OCI-LY1 (cell line): Measurements from ENCODE around the gene KATNAL1.

Source experiments
- H2AFZ ChIP-seq: fragments of 200-600 bp; sonication (generic), shearing (Covaris generic); 2 replicates; pipeline ENCODE4 v1.6.0; 2014; ENCODE audit warnings: antibody characterized with exemption, mild to moderate bottlenecking, low read length
- H3F3A ChIP-seq: fragments of 200-600 bp; sonication (generic), shearing (Covaris generic); 2 replicates; pipeline ENCODE4 v1.6.0; 2014; ENCODE audit warnings: mild to moderate bottlenecking, antibody characterized with exemption, low read length, moderate library complexity; ENCODE audit not compliant: insufficient read depth
- H3K27ac ChIP-seq: fragments of 200-600 bp; sonication (generic); 2 replicates; pipeline ENCODE4 v1.5.1; 2014; ENCODE audit warnings: low read length, mixed run types, mild to moderate bottlenecking, low read depth; ENCODE audit not compliant: poor library complexity, severe bottlenecking
- H3K27me3 ChIP-seq: fragments of 200-600 bp; sonication (generic); 2 replicates; pipeline ENCODE4 v1.6.0; 2014; ENCODE audit warnings: antibody characterized with exemption, mild to moderate bottlenecking, low read length, moderate library complexity; ENCODE audit not compliant: insufficient read depth
- H3K36me3 ChIP-seq: fragments of 200-600 bp; sonication (generic); 2 replicates; pipeline ENCODE4 v1.6.1; 2014; ENCODE audit warnings: mild to moderate bottlenecking, antibody characterized with exemption, low read length, moderate library complexity, mixed read lengths; ENCODE audit not compliant: insufficient read depth
- H3K4me1 ChIP-seq: fragments of 200-600 bp; sonication (generic); 2 replicates; pipeline ENCODE4 v1.5.1; 2014; ENCODE audit warnings: mild to moderate bottlenecking, low read length, moderate library complexity; ENCODE audit not compliant: insufficient read depth, severe bottlenecking
- H3K4me2 ChIP-seq: fragments of 200-600 bp; sonication (generic), shearing (Covaris generic); 2 replicates; pipeline ENCODE4 v1.6.1; 2014; ENCODE audit warnings: low read length
- H3K4me3 ChIP-seq: fragments of 200-600 bp; sonication (generic); 2 replicates; pipeline ENCODE4 v1.5.1; 2014; ENCODE audit warnings: low read length, low read depth, mild to moderate bottlenecking, mixed read lengths; ENCODE audit not compliant: poor library complexity, severe bottlenecking
- H3K79me2 ChIP-seq: fragments of 200-600 bp; shearing (Covaris generic); 2 replicates; pipeline ENCODE4 v1.6.1; 2016; ENCODE audit warnings: mixed run types, low read length, mixed read lengths; ENCODE audit not compliant: insufficient read depth
- H3K9ac ChIP-seq: fragments of 200-600 bp; sonication (generic), shearing (Covaris generic); 2 replicates; pipeline ENCODE4 v1.6.1; 2014; ENCODE audit warnings: mild to moderate bottlenecking, low read length, mixed read lengths
- H3K9me2 ChIP-seq: fragments of 200-600 bp; sonication (generic), shearing (Covaris generic); 2 replicates; pipeline ENCODE4 v1.6.1; 2014; ENCODE audit warnings: low read depth, mild to moderate bottlenecking, low read length, mixed read lengths
- H3K9me3 ChIP-seq: fragments of 200-600 bp; shearing (Covaris generic); 2 replicates; pipeline ENCODE4 v1.6.1; 2014; ENCODE audit warnings: low read length, mixed read lengths
- H4K20me1 ChIP-seq: fragments of 200-600 bp; sonication (generic), shearing (Covaris generic); 2 replicates; pipeline ENCODE4 v1.6.0; 2016; ENCODE audit warnings: mild to moderate bottlenecking, low read length; ENCODE audit not compliant: insufficient read depth
- EZH2 ChIP-seq: fragments of 200-600 bp; sonication (generic), shearing (Covaris generic); IDR thresholded peaks from 2 replicates; pipeline ENCODE4 v1.8.0; 2017; ENCODE audit warnings: borderline replicate concordance, mixed run types, mild to moderate bottlenecking, antibody characterized with exemption, low read length, moderate library complexity, mixed read lengths
- TF ChIP-seq, protein P1 (sequence below): fragments of 200-600 bp; sonication (generic), shearing (Covaris generic); IDR thresholded peaks from 2 replicates; pipeline ENCODE4 v1.5.1; 2017; ENCODE audit warnings: mild to moderate bottlenecking, antibody characterized with exemption, low read length, moderate library complexity, mixed read lengths

KATNAL1 gene

DNA sequence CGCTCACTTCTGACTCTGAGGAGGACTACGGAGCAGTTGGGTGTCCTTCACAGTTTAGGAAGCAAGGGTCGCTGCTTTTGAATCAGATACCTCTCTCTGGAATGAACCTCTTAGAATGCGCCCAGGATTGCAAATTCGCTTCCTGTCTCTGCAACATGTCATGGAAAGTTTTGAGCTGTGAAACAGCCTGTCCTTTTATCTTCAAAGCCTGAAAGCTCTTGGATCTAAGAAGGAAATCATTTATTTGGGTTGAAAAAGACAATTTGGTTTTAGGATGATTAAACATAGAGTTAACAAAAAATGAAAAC lies 134.1 kb downstream of the KATNAL1 start:
- Histone ChIP-seq H3K27ac (no peak overlapping the region), H3K4me2 (no peak overlapping the region), H3K9me3 (no peaks in the 10 kb centered on the region), H4K20me1 (no peaks in the 10 kb centered on the region), H3K4me1 (peaks cover 10% of the 10 kb centered on the region), H3K79me2 (no peaks in the 10 kb centered on the region), H3K9me2 (no peaks in the 10 kb centered on the region), H3K4me3 (no peak overlapping the region), H3K27me3 (no peaks in the 10 kb centered on the region), H3K36me3 (no peaks in the 10 kb centered on the region), H3F3A (no peaks in the 10 kb centered on the region), H2AFZ (no peak overlapping the region), H3K9ac (no peak overlapping the region)
- no peak for TF ChIP-seq EZH2
- TF ChIP-seq, protein P1, sequence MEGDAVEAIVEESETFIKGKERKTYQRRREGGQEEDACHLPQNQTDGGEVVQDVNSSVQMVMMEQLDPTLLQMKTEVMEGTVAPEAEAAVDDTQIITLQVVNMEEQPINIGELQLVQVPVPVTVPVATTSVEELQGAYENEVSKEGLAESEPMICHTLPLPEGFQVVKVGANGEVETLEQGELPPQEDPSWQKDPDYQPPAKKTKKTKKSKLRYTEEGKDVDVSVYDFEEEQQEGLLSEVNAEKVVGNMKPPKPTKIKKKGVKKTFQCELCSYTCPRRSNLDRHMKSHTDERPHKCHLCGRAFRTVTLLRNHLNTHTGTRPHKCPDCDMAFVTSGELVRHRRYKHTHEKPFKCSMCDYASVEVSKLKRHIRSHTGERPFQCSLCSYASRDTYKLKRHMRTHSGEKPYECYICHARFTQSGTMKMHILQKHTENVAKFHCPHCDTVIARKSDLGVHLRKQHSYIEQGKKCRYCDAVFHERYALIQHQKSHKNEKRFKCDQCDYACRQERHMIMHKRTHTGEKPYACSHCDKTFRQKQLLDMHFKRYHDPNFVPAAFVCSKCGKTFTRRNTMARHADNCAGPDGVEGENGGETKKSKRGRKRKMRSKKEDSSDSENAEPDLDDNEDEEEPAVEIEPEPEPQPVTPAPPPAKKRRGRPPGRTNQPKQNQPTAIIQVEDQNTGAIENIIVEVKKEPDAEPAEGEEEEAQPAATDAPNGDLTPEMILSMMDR: no peak

DNA sequence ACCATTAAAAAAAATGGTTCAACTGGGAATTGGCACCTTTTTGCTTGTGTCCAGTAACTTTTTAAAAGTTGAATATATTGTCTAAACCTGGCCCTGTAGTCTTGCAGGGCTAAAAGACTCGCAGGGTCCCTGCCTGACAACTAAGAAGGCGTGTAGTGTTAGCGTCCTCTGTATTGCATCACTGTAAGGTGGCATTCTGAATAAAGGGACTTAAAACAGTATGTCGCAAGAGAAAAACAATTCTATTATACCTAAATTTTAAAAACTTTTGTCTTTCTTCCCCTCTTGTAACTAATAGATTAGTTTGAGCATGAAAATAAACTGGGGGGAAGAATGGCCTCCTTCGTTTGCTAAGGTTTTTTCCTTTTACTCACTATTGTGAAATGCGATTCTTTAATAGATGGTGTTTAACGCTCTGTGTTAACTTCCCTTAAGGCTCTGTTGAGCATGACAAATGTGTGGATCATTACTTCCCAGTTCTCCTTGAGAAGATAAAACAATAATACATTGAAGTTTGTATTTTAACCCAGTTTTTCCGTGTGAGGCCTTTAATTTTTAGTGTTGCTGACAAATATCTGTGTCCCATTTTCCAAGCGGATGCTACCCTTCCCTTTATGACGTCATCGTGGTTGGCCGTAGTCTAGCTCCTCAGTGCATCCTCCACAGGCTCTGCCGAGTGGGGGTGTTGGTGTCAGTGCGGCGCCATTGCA lies 134.6 kb downstream of the KATNAL1 start:
- peaks cover 10% of the 10 kb centered on the region for H3K4me1 ChIP-seq
- H3K36me3 ChIP-seq: no peaks in the 10 kb centered on the region
- no peak overlapping the region for H3K27ac ChIP-seq
- H3K27me3 ChIP-seq: no peaks in the 10 kb centered on the region
- no peak overlapping the region for H2AFZ ChIP-seq
- H3K9me2 ChIP-seq: no peaks in the 10 kb centered on the region
- H4K20me1 ChIP-seq: no peaks in the 10 kb centered on the region
- H3F3A ChIP-seq: no peaks in the 10 kb centered on the region
- no peaks in the 10 kb centered on the region for H3K9me3 ChIP-seq
- H3K4me2 ChIP-seq: no peak overlapping the region
- H3K9ac ChIP-seq: no peak overlapping the region
- TF ChIP-seq, protein P1: no peak
- TF ChIP-seq EZH2: no peak
- no peaks in the 10 kb centered on the region for H3K79me2 ChIP-seq
- H3K4me3 ChIP-seq: no peak overlapping the region

DNA sequence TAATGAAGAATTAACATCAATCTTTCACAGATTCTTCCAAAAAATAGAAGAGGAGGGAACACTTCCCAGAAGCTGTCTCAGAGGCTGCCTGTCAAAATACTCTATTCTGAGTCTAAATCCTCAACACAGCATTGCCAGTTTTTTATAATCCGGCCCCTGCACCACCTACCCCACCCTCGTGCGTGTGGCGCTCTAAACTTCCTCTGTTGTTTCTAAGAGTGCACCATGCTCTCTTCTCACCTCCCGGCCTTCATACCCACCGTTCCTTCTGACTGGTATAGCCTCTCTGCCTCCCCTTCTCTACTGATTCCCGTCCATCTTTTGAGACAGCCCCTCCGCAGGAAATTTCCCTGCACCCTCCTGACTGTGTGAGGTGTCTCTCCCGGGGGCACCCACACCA lies 136.8 kb downstream of the KATNAL1 start:
- Histone ChIP-seq H3K4me2 (no peak overlapping the region), H3K36me3 (no peaks in the 10 kb centered on the region), H2AFZ (no peak overlapping the region), H3K79me2 (no peaks in the 10 kb centered on the region), H3K4me3 (no peak overlapping the region), H3K4me1 (no peaks in the 10 kb centered on the region), H3F3A (no peaks in the 10 kb centered on the region), H3K27me3 (no peaks in the 10 kb centered on the region), H3K27ac (no peak overlapping the region), H3K9me3 (no peaks in the 10 kb centered on the region), H3K9ac (no peak overlapping the region), H3K9me2 (no peaks in the 10 kb centered on the region), H4K20me1 (no peaks in the 10 kb centered on the region)
- TF ChIP-seq EZH2: no peak
- TF ChIP-seq, protein P1: no peak
